Panc1 (cell line): ENCODE data around the gene SCUBE2. TPM values are rescaled to one million over a fixed set of nuclear protein-coding genes. Genes with fewer than 3 reads are reported as not detected.

Experiments used
- ATAC-seq: fragments of 200-7000 bp; cut with Tn5 transposase; 2 replicates; pipeline ENCODE4 v1.9.1; 2020; ENCODE audit warnings: mild to moderate bottlenecking, moderate library complexity
- BruUV-seq: library from RNA; stranded (reverse); fragments of 400-500 nt; replicated peaks from 2 replicates; lab custom pipeline; 2021; lab: Mats Ljungman, UMichigan
- CTCF ChIA-PET: fragments of 300-600 bp; sonication (Branson Sonifier 250); formaldehyde crosslinking; loops from one replicate; lab custom pipeline; 2022; ENCODE audit warnings: antibody characterized with exemption; lab: Charles Lee
- POLR2A ChIA-PET: fragments of 300-600 bp; sonication (Branson Sonifier 250); formaldehyde crosslinking; loops from one replicate; lab custom pipeline; 2022; ENCODE audit warnings: antibody characterized with exemption; lab: Charles Lee
- DNase-seq: peaks from one replicate; pipeline ENCODE4 v3.0.0-alpha.2; 2010; ENCODE audit warnings: low read depth, low spot score
- H3K27ac ChIP-seq: 2 replicates; pipeline ENCODE4 v1.5.1; 2011; ENCODE audit warnings: mild to moderate bottlenecking, low read length, inconsistent platforms
- H3K27me3 ChIP-seq: fragments of 200-500 bp; sonication (Bioruptor generic); 2 replicates; pipeline ENCODE4 v1.6.0; 2014; ENCODE audit warnings: low read length, inconsistent platforms; ENCODE audit not compliant: control insufficient read depth, insufficient read depth
- H3K36me3 ChIP-seq: fragments of 200-500 bp; sonication (Bioruptor generic); 2 replicates; pipeline ENCODE4 v1.5.1; 2014; ENCODE audit warnings: inconsistent platforms, mild to moderate bottlenecking, low read length, moderate library complexity; ENCODE audit not compliant: control insufficient read depth, insufficient read depth
- H3K4me1 ChIP-seq: 2 replicates; pipeline ENCODE4 v1.5.1; 2011; ENCODE audit warnings: inconsistent platforms, mild to moderate bottlenecking, low read length, moderate library complexity; ENCODE audit not compliant: control insufficient read depth, insufficient read depth
- H3K4me3 ChIP-seq, 2 experiments: 2 replicates each; pipeline ENCODE4 v1.5.1; 2011 to 2012; ENCODE audit warnings: low read depth in 2 of 2, low read length in 2 of 2, mild to moderate bottlenecking in 2 of 2, inconsistent platforms in 1 of 2, moderate library complexity in 1 of 2
- H3K9me3 ChIP-seq: fragments of 200-500 bp; sonication (Bioruptor generic); 2 replicates; pipeline ENCODE4 v1.5.1; 2014; ENCODE audit warnings: low read depth, mild to moderate bottlenecking, inconsistent platforms, low read length, moderate library complexity; ENCODE audit not compliant: control insufficient read depth, insufficient read depth
- POLR2AphosphoS5 ChIP-seq: IDR thresholded peaks from 2 replicates; pipeline ENCODE4 v1.6.1; 2012; ENCODE audit warnings: mild to moderate bottlenecking, low read depth, low read length, moderate library complexity
- SIN3A ChIP-seq: IDR thresholded peaks from 2 replicates; pipeline ENCODE4 v1.6.1; 2012; ENCODE audit warnings: low read depth, mild to moderate bottlenecking, low read length, moderate library complexity, borderline replicate concordance; ENCODE audit not compliant: insufficient read depth
- TCF7L2 ChIP-seq: IDR thresholded peaks from 2 replicates; pipeline ENCODE4 v1.6.1; 2011; ENCODE audit warnings: mild to moderate bottlenecking, low read depth, low read length, inconsistent platforms
- in situ Hi-C: cut with HindIII; loops from 2 replicates; pipeline ENCODE4 v1.10.0; 2016; ENCODE audit warnings: low sequenced_read_pairs, low pct_unique_long_range_greater_than_20kb
- intact Hi-C: fragments of 100-400 bp; cut with micrococcal nuclease; formaldehyde crosslinking; loops from one replicate; pipeline ENCODE4 v1.10.0; 2022; ENCODE audit not compliant: unreplicated experiment
- total RNA-seq: library from RNA; stranded (reverse); gene quantifications from one replicate; pipeline ENCODE4 v1.2.1, GENCODE V29; 2021; ENCODE audit not compliant: unreplicated experiment
- TF ChIP-seq, protein P1 (sequence below), 2 experiments: IDR thresholded peaks; 2 replicates each; pipeline ENCODE4 v1.6.1; 2011 to 2012; ENCODE audit warnings: low read depth in 2 of 2, control low read depth in 1 of 2, low read length in 1 of 2, mild to moderate bottlenecking in 1 of 2, moderate library complexity in 1 of 2; ENCODE audit not compliant: insufficient read depth in 1 of 2
- TF ChIP-seq, protein P2 (sequence below): fragments of 450-650 bp; IDR thresholded peaks from 2 replicates; pipeline ENCODE4 v1.5.1; 2017; ENCODE audit warnings: mild to moderate bottlenecking

Gene SCUBE2
- total RNA-seq, 1 experiment from 2014 or later, result 2.8 TPM

DNA sequence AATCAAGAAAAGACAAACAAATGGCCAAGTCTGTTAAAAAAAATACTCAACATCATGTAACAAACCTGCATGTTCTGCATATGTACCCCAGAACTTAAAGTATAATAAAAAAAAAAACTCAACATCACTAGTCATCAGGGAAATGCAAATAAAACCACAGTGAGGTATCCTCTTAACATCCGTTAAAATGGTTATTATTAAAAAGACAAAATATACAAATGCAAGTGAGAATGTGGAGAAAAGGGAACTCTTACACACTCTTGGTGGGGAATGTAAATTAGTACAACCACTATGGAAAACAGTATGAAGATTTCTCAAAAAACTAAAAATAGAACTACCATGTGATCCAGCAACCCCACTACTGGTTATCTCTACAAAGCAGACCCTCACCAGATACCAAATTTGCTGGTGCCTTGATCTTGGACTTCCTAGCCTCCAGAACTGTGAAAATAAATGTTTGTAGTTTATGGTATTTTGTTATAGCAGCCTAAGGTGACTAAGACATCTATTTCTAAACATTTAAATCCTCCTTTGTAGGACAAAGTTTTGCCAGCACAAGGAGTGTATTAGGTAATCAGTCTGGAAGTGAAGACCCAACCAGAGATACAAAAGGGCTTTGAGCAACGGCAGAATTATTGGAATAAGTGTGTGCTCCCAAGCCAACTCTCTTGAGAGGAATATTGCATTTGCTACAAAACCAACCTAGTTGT lies 32.4 kb upstream of the SCUBE2 start:
- Histone ChIP-seq H3K36me3 (no peaks in the 10 kb centered on the region), H3K4me3 (no peak overlapping the region), H3K27me3 (no peaks in the 10 kb centered on the region), H3K27ac (no peak overlapping the region), H3K9me3 (no peaks in the 10 kb centered on the region), H3K4me1 (no peaks in the 10 kb centered on the region)
- ATAC-seq (no peak), DNase-seq (no peak)
- BruUV-seq, result no TSS peak
- TF ChIP-seq POLR2AphosphoS5 (no peak), TCF7L2 (no peak), SIN3A (no peak)
- TF ChIP-seq, protein P1, sequence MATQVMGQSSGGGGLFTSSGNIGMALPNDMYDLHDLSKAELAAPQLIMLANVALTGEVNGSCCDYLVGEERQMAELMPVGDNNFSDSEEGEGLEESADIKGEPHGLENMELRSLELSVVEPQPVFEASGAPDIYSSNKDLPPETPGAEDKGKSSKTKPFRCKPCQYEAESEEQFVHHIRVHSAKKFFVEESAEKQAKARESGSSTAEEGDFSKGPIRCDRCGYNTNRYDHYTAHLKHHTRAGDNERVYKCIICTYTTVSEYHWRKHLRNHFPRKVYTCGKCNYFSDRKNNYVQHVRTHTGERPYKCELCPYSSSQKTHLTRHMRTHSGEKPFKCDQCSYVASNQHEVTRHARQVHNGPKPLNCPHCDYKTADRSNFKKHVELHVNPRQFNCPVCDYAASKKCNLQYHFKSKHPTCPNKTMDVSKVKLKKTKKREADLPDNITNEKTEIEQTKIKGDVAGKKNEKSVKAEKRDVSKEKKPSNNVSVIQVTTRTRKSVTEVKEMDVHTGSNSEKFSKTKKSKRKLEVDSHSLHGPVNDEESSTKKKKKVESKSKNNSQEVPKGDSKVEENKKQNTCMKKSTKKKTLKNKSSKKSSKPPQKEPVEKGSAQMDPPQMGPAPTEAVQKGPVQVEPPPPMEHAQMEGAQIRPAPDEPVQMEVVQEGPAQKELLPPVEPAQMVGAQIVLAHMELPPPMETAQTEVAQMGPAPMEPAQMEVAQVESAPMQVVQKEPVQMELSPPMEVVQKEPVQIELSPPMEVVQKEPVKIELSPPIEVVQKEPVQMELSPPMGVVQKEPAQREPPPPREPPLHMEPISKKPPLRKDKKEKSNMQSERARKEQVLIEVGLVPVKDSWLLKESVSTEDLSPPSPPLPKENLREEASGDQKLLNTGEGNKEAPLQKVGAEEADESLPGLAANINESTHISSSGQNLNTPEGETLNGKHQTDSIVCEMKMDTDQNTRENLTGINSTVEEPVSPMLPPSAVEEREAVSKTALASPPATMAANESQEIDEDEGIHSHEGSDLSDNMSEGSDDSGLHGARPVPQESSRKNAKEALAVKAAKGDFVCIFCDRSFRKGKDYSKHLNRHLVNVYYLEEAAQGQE (IDR thresholded peaks at IDR 0.05; ENCODE audit: insufficient read depth in 1 of 2, low read depth in 2 of 2, low read length in 1 of 2), result no peak
- TF ChIP-seq, protein P2, sequence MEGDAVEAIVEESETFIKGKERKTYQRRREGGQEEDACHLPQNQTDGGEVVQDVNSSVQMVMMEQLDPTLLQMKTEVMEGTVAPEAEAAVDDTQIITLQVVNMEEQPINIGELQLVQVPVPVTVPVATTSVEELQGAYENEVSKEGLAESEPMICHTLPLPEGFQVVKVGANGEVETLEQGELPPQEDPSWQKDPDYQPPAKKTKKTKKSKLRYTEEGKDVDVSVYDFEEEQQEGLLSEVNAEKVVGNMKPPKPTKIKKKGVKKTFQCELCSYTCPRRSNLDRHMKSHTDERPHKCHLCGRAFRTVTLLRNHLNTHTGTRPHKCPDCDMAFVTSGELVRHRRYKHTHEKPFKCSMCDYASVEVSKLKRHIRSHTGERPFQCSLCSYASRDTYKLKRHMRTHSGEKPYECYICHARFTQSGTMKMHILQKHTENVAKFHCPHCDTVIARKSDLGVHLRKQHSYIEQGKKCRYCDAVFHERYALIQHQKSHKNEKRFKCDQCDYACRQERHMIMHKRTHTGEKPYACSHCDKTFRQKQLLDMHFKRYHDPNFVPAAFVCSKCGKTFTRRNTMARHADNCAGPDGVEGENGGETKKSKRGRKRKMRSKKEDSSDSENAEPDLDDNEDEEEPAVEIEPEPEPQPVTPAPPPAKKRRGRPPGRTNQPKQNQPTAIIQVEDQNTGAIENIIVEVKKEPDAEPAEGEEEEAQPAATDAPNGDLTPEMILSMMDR, result no peak
- ChIA-PET POLR2A (no interaction called here), CTCF (interaction anchor here (0.7 kb wide), 1 partner anchor 108 kb away, joined by 3 read pairs; no protein-coding TSS in a partner anchor)
- in situ Hi-C loops (no loop called here), intact Hi-C loops (no loop called here)

- Histone ChIP-seq H3K4me1 (no peaks in the 10 kb centered on the region), H3K9me3 (no peaks in the 10 kb centered on the region), H3K4me3 (no peak overlapping the region), H3K27me3 (no peaks in the 10 kb centered on the region), H3K27ac (no peak overlapping the region), H3K36me3 (no peaks in the 10 kb centered on the region)
- no TSS peak for BruUV-seq
- ChIA-PET POLR2A (no interaction called here), CTCF (no interaction called here)
- intact Hi-C loops, result no loop called here
- no peak for ATAC-seq
- TF ChIP-seq, protein P1 (IDR thresholded peaks at IDR 0.05; ENCODE audit: insufficient read depth in 1 of 2, low read depth in 2 of 2, low read length in 1 of 2), result no peak
- TF ChIP-seq, protein P2, result no peak
- TF ChIP-seq POLR2AphosphoS5 (no peak), SIN3A (no peak), TCF7L2 (no peak)
- DNase-seq, result no peak
- in situ Hi-C loops, result no loop called here
These were observed 30.0 kb upstream of the SCUBE2 start for GRCh38 chr11:9121469-9121796.
